Measurements from ENCODE around the gene COA8. TPM values are rescaled to one million over a fixed set of nuclear protein-coding genes. Genes with fewer than 3 reads are reported as not detected.

Gene COA8
- total and polyA plus RNA-seq, 2 of the 8 experiments (the other 6 are each of a cell fraction or from before 2014, with no cell fraction given), result 7.1 to 35.5 TPM

- no peak overlapping the region for H2BK12ac ChIP-seq (ENCODE audit: low read depth, low read length)
- FAIRE-seq, result no peak
- no peak overlapping the region for H2BK120ac ChIP-seq (replicated peaks; ENCODE audit: low read depth, low read length)
- DNase-seq (ENCODE audit: low read depth in 1 of 2, low spot score in 2 of 2), result no peak
- H3K9ac ChIP-seq (replicated peaks in 1 of 4; ENCODE audit: extremely low read depth in 1 of 4, low read depth in 3 of 4, low read length in 3 of 4), result no peak overlapping the region
- H3K27me3 ChIP-seq (replicated peaks in 1 of 4; ENCODE audit: control insufficient read depth in 3 of 4, extremely low read depth in 1 of 4, insufficient read depth in 3 of 4, low read length in 3 of 4), result no peaks in the 10 kb centered on the region; a peak in 1 of 7 replicates
- H3K23ac ChIP-seq (ENCODE audit: insufficient read length), result no peak overlapping the region
- H4K5ac ChIP-seq (ENCODE audit: insufficient read length, low read depth, low read length), result no peak overlapping the region
- peaks cover 5 to 20% of the 10 kb centered on the region in 2 experiments; a peak in 3 of 4 replicates for H3K79me2 ChIP-seq (ENCODE audit: control insufficient read depth in 1 of 2, insufficient read depth in 2 of 2, low read length in 2 of 2)
- H2AFZ ChIP-seq (ENCODE audit: low read length), result no peak overlapping the region
- no peak overlapping the region for H3K4ac ChIP-seq (replicated peaks; ENCODE audit: insufficient read length, low read depth, low read length)
- H3K36me3 ChIP-seq (ENCODE audit: control insufficient read depth in 2 of 4, insufficient read depth in 4 of 4, low read length in 3 of 4), result peaks cover 0 to 17% (median 1%) of the 10 kb centered on the region in 4 experiments; a peak in 3 of 8 replicates
- no peak overlapping the region for H2BK15ac ChIP-seq (ENCODE audit: low read length)
- no peak overlapping the region for H3K27ac ChIP-seq (ENCODE audit: low read depth, low read length)
- H3K18ac ChIP-seq (ENCODE audit: extremely low read depth, low read length), result no peak overlapping the region
- no peak overlapping the region for H2BK5ac ChIP-seq (ENCODE audit: low read depth, low read length)
- 92% methylated on average over 20 of the region's 32 CpGs; no CpG with 5 or more reads in 1 of the 2 experiments for WGBS, 2 experiments (ENCODE audit: extremely low coverage in 1 of 2, insufficient coverage in 1 of 2, insufficient read length in 1 of 2, insufficient replicate concordance in 2 of 2, low coverage in 1 of 2, low lambda C conversion rate in 2 of 2, missing lambda C conversion rate in 1 of 2)
- H3K56ac ChIP-seq (replicated peaks; ENCODE audit: insufficient read length, low read depth, low read length), result no peak overlapping the region
- no peak overlapping the region for H4K91ac ChIP-seq (replicated peaks; ENCODE audit: insufficient read length, low read length)
- H4K20me1 ChIP-seq (replicated peaks in 1 of 2; ENCODE audit: control insufficient read depth in 1 of 2, insufficient read depth in 2 of 2, low read length in 2 of 2), result peaks cover 13 to 44% of the 10 kb centered on the region in 2 experiments
- no peak overlapping the region for H4K8ac ChIP-seq (ENCODE audit: extremely low read depth, insufficient read depth, low read length)
- peaks cover 8% of the 10 kb centered on the region; the same call in 1 of the 2 replicates for H3K23me2 ChIP-seq (ENCODE audit: low read depth, low read length)
- H3K4me3 ChIP-seq (ENCODE audit: extremely low read depth in 1 of 4, insufficient read depth in 2 of 4, low read depth in 3 of 4, low read length in 4 of 4), result no peak overlapping the region
- H2AK5ac ChIP-seq (ENCODE audit: low read depth, low read length), result no peak overlapping the region
- H3K14ac ChIP-seq (ENCODE audit: insufficient read length), result no peak overlapping the region
- peaks cover 0 to 12% (median 10%) of the 10 kb centered on the region in 4 experiments; a peak in 6 of 7 replicates for H3K4me1 ChIP-seq (replicated peaks in 1 of 4; ENCODE audit: control insufficient read depth in 3 of 4, insufficient read depth in 4 of 4, low read length in 3 of 4)
- H3K79me1 ChIP-seq (ENCODE audit: low read depth, low read length), result peaks cover 24% of the 10 kb centered on the region
- no peaks in the 10 kb centered on the region for H3K9me3 ChIP-seq (ENCODE audit: insufficient read depth in 2 of 2, low read depth in 1 of 2, low read length in 1 of 2)
- H3K4me2 ChIP-seq (ENCODE audit: insufficient read depth in 1 of 2, low read depth in 2 of 2, low read length in 2 of 2), result no peak overlapping the region
- POLR2A ChIA-PET (ENCODE audit: partially characterized antibody), result interaction anchor here (0.7 to 29.8 kb wide), 6 partner anchors 8 to 30 kb away, joined by 3 to 844 read pairs (median 6); partner anchors contain the start of genes BAG5, CKB and COA8
- CTCF ChIA-PET (ENCODE audit: partially characterized antibody), result interaction anchor here (12.5 to 28.8 kb wide), 2 partner anchors 14 to 23 kb away, joined by 230 to 921 read pairs; partner anchors contain the start of gene CKB
- H2BK20ac ChIP-seq (ENCODE audit: low read length), result no peak overlapping the region
- TF ChIP-seq JUND (IDR thresholded peaks at IDR 0.05; ENCODE audit: low read length) (no peak), NANOG (IDR thresholded peaks at IDR 0.05; ENCODE audit: insufficient read depth, low read depth, low read length, poor library complexity, severe bottlenecking) (no peak), HDAC6 (IDR thresholded peaks at IDR 0.05; ENCODE audit: low read depth, low read length) (no peak), POLR2AphosphoS5 (IDR thresholded peaks at IDR 0.05; ENCODE audit: low read depth, low read length) (no peak), CREB1 (IDR thresholded peaks at IDR 0.05) (no peak), TEAD4 (IDR thresholded peaks at IDR 0.05; ENCODE audit: low read depth, low read length) (no peak), SP4 (IDR thresholded peaks at IDR 0.05; ENCODE audit: low read length) (no peak), CBX5 (IDR thresholded peaks at IDR 0.05; ENCODE audit: low read depth, low read length) (no peak), MAX (IDR thresholded peaks at IDR 0.05) (no peak), SAP30 (IDR thresholded peaks at IDR 0.05; ENCODE audit: insufficient read depth, insufficient replicate concordance, low read length) (no peak), TAF1 (IDR thresholded peaks at IDR 0.05; ENCODE audit: low read depth, low read length) (no peak), POU5F1 (IDR thresholded peaks at IDR 0.05; ENCODE audit: low read depth, low read length) (no peak)
Observed at GRCh38 chr14:103532216-103533136, 30.3 kb upstream of the COA8 start.

All from H1 (cell line).